GM12878 (cell line): ENCODE results near the gene SLC11A2. TPM values are rescaled to one million over a fixed set of nuclear protein-coding genes. Genes with fewer than 3 reads are reported as not detected.

Experiments used
- ATAC-seq: fragments of 200-7000 bp; cut with Tn5 transposase; 3 replicates; pipeline ENCODE4 v1.9.1; 2020; ENCODE audit warnings: mild to moderate bottlenecking, moderate library complexity
- BruUV-seq: library from RNA; stranded (reverse); fragments of 400-500 nt; replicated peaks from 2 replicates; lab custom pipeline; 2021; lab: Mats Ljungman, UMichigan
- CTCF ChIA-PET: fragments of 300-600 bp; sonication (Branson Sonifier 250); formaldehyde crosslinking; extraction: SDS; loops from one replicate; lab custom pipeline; 2021; ENCODE audit warnings: inconsistent platforms; lab: Yijun Ruan, JAX
- POLR2A ChIA-PET: fragments of 350-600 bp; formaldehyde crosslinking; extraction: SDS; loops from one replicate; lab custom pipeline; 2021; ENCODE audit warnings: inconsistent platforms; lab: Charles Lee
- RAD21 ChIA-PET: fragments of 300-600 bp; sonication (Branson Sonifier 250); formaldehyde crosslinking; loops from one replicate; lab custom pipeline; 2023; ENCODE audit warnings: antibody characterized with exemption; ENCODE audit not compliant: unreplicated experiment; lab: Charles Lee
- SMC1A ChIA-PET: fragments of 300-600 bp; sonication (Branson Sonifier 250); formaldehyde crosslinking; loops from one replicate; lab custom pipeline; 2023; ENCODE audit not compliant: unreplicated experiment, uncharacterized antibody; lab: Charles Lee
- DNase-seq: peaks from one replicate; pipeline ENCODE4 v3.0.0-alpha.2; 2011; ENCODE audit warnings: low read depth, low spot score
- FAIRE-seq: peaks from 3 replicates; lab custom pipeline; 2011; peaks lifted over from hg19 to GRCh38; lab: Jason Lieb, UNC
- H2AFZ ChIP-seq: 2 replicates; pipeline ENCODE4 v1.6.0; 2011; ENCODE audit warnings: low read depth, low read length, control low read depth; ENCODE audit not compliant: control insufficient read depth
- H3K27ac ChIP-seq: 2 replicates; pipeline ENCODE4 v1.5.1; 2011; ENCODE audit warnings: control low read depth; ENCODE audit not compliant: control insufficient read depth, insufficient read depth
- H3K27me3 ChIP-seq, 2 experiments: replicated peaks in 1 of 2; 2 replicates each; pipeline versions ENCODE4 v1.6.0 to v1.6.1; 2011; ENCODE audit warnings: low read length in 1 of 2; ENCODE audit not compliant: control insufficient read depth in 2 of 2, insufficient read depth in 2 of 2
- H3K36me3 ChIP-seq, 2 experiments: 2 replicates each; pipeline ENCODE4 v1.5.1; 2011; ENCODE audit warnings: low read length in 1 of 2; ENCODE audit not compliant: control insufficient read depth in 2 of 2, insufficient read depth in 2 of 2
- H3K4me1 ChIP-seq: 2 replicates; pipeline ENCODE4 v1.6.1; 2011; ENCODE audit warnings: mild to moderate bottlenecking, low read length, moderate library complexity, mixed read lengths; ENCODE audit not compliant: control insufficient read depth, insufficient read depth
- H3K4me2 ChIP-seq: 2 replicates; pipeline ENCODE4 v1.6.0; 2011; ENCODE audit warnings: control low read depth; ENCODE audit not compliant: control insufficient read depth, insufficient read depth
- H3K4me3 ChIP-seq: fragments of 200-600 bp; sonication (generic); 2 replicates; pipeline ENCODE4 v1.5.1; 2016
- H3K79me2 ChIP-seq: 2 replicates; pipeline ENCODE4 v1.6.0; 2011; ENCODE audit warnings: low read length; ENCODE audit not compliant: control insufficient read depth, insufficient read depth
- H3K9ac ChIP-seq: 2 replicates; pipeline ENCODE4 v1.8.0; 2011; ENCODE audit warnings: low read length, control low read depth, mixed read lengths; ENCODE audit not compliant: control insufficient read depth, insufficient read depth
- H3K9me3 ChIP-seq: replicated peaks from 3 replicates; pipeline ENCODE4 v1.5.1; 2011; ENCODE audit warnings: mild to moderate bottlenecking, low read length; ENCODE audit not compliant: control insufficient read depth, insufficient read depth
- H4K20me1 ChIP-seq: 2 replicates; pipeline ENCODE4 v1.6.0; 2011; ENCODE audit not compliant: control insufficient read depth, insufficient read depth
- ATF3 ChIP-seq: IDR thresholded peaks from 2 replicates; pipeline ENCODE4 v1.6.1; 2011; ENCODE audit warnings: low read depth, mild to moderate bottlenecking, low read length, moderate library complexity, borderline replicate concordance; ENCODE audit errors: extremely low read depth
- E4F1 ChIP-seq: fragments of 450-650 bp; IDR thresholded peaks from 2 replicates; pipeline ENCODE4 v1.6.1; 2018; ENCODE audit warnings: borderline replicate concordance, mild to moderate bottlenecking; ENCODE audit not compliant: partially characterized antibody
- MTA2 ChIP-seq: fragments of 450-650 bp; IDR thresholded peaks from 2 replicates; pipeline ENCODE4 v1.6.1; 2016; ENCODE audit warnings: low read depth, mild to moderate bottlenecking, moderate library complexity
- SREBF1 ChIP-seq: IDR thresholded peaks from 2 replicates; pipeline ENCODE4 v1.6.1; 2012; ENCODE audit warnings: mild to moderate bottlenecking, low read length
- SRF ChIP-seq, 2 experiments: IDR thresholded peaks; 2 replicates each; pipeline ENCODE4 v1.6.1; 2011; ENCODE audit warnings: low read depth in 2 of 2, low read length in 2 of 2, mild to moderate bottlenecking in 1 of 2, moderate library complexity in 1 of 2
- ZBTB4 ChIP-seq: fragments of 450-650 bp; formaldehyde crosslinking; IDR thresholded peaks from 2 replicates; pipeline ENCODE4 v1.4.0; 2022; ENCODE audit warnings: mild to moderate bottlenecking, moderate library complexity
- WGBS: methylation state at CpG from one replicate; pipeline ENCODE4 v1.1.6; 2016; ENCODE audit warnings: low lambda C conversion rate; ENCODE audit not compliant: insufficient replicate concordance, insufficient coverage; ENCODE audit errors: missing lambda C conversion rate; 5-methylcytosine and 5-hydroxymethylcytosine counted together
- in situ Hi-C: fragments of 300-500 bp; cut with MboI; formaldehyde crosslinking; loops from 9 replicates; pipeline ENCODE4 v1.14.3; 2018; ENCODE audit warnings: mixed read lengths
- intact Hi-C: fragments of 100-400 bp; cut with micrococcal nuclease; formaldehyde crosslinking; loops from one replicate; pipeline ENCODE4 v1.14.2; 2022; ENCODE audit not compliant: unreplicated experiment
- polyA plus RNA-seq, 11 experiments: library from polyadenylated mRNA; depleted of rRNA in 4 of 11; unstranded in 6 of 11; stranded (reverse) in 5 of 11; fragments of >200 nt; fragmentation: Nextera tagmentation in 4 of 11; fragmentation: Illumina TruSeq in 1 of 11; extraction: Ambion mirVana in 4 of 11; extraction: Trizol in 1 of 11; gene quantifications; 1 replicate in 1 of 11; 2 replicates in 10 of 11; pipeline versions ENCODE4 v1.2.1 to v1.2.3, GENCODE V29; 2011 to 2016; ENCODE audit warnings: inconsistent platforms in 2 of 11, missing spikeins in 2 of 11, low read depth in 1 of 11
- total RNA-seq, 4 experiments: library from RNA; depleted of rRNA in 3 of 4; stranded (reverse); fragments of >200 nt in 3 of 4; fragmentation: Illumina TruSeq in 1 of 4; extraction: Trizol in 1 of 4; gene quantifications; 2 replicates each; pipeline versions ENCODE4 v1.2.1 to v1.2.3, GENCODE V29; 2013 to 2021

SLC11A2 gene
- total and polyA plus RNA-seq, 10 of the 15 experiments (the other 5 are each of a cell fraction or from before 2014, with no cell fraction given): 6.2 to 29.4 (median 15.6) TPM

- no peaks in the 10 kb centered on the region for H4K20me1 ChIP-seq
- TF ChIP-seq SRF (IDR thresholded peaks at IDR 0.05; ENCODE audit: low read depth in 2 of 2, low read length in 2 of 2): 0 out of 4 replicates have a peak, but pooled peaks of 1 of the 2 experiments have one; percentile 66
- no peak for TF ChIP-seq MTA2
- TF ChIP-seq, all 136 proteins: peak for 1
- Histone ChIP-seq H3K9me3 (no peaks in the 10 kb centered on the region), H3K4me2 (no peak overlapping the region), H3K4me1 (no peaks in the 10 kb centered on the region), H3K4me3 (no peak overlapping the region), H2AFZ (no peak overlapping the region), H3K27ac (no peak overlapping the region), H3K9ac (no peak overlapping the region), H3K27me3 (no peaks in the 10 kb centered on the region), H3K36me3 (no peaks in the 10 kb centered on the region), H3K79me2 (no peaks in the 10 kb centered on the region)
- ChIA-PET CTCF (no interaction called here), SMC1A (no interaction called here), RAD21 (no interaction called here), POLR2A (no interaction called here)
- intact Hi-C loops (no loop called here), in situ Hi-C loops (no loop called here)
- FAIRE-seq (no peak), DNase-seq (no peak), ATAC-seq (no peak)
- no TSS peak for BruUV-seq
Observed at GRCh38 chr12:50960130-50960529, 66.1 kb downstream of the SLC11A2 start.

GRCh38 chr12:50955697-50956096 lies 70.5 kb downstream of the SLC11A2 start:
- ChIA-PET RAD21 (no interaction called here), POLR2A (interaction anchor here (0.5 kb wide), 1 partner anchor 363 kb away, joined by 3 read pairs; no protein-coding TSS in a partner anchor), SMC1A (no interaction called here), CTCF (interaction anchor here (1.3 kb wide), 1 partner anchor 130 kb away, joined by 3 read pairs; no protein-coding TSS in a partner anchor)
- H3K9me3 ChIP-seq: no peaks in the 10 kb centered on the region
- no peaks in the 10 kb centered on the region for H3K27me3 ChIP-seq
- ATAC-seq (no peak), FAIRE-seq (no peak), DNase-seq (no peak)
- no peak overlapping the region for H2AFZ ChIP-seq
- no peaks in the 10 kb centered on the region for H4K20me1 ChIP-seq
- no peak overlapping the region for H3K27ac ChIP-seq
- H3K9ac ChIP-seq: no peak overlapping the region
- H3K4me2 ChIP-seq: no peak overlapping the region
- no peaks in the 10 kb centered on the region for H3K36me3 ChIP-seq
- H3K79me2 ChIP-seq: no peaks in the 10 kb centered on the region
- no peak overlapping the region for H3K4me3 ChIP-seq
- in situ Hi-C loops: no loop called here
- intact Hi-C loops: no loop called here
- BruUV-seq: no TSS peak
- 58% methylated on average over 2 of the region's 2 CpGs for WGBS
- H3K4me1 ChIP-seq: no peaks in the 10 kb centered on the region
- TF ChIP-seq ZBTB4 (CRISPR knock-in tag): no peak
- no peak for TF ChIP-seq ATF3
- no peak for TF ChIP-seq E4F1
- TF ChIP-seq SREBF1: no peak
